HEK293T (cell line): ENCODE data around the gene OOSP1.

Experiments
- CTCF ChIA-PET: fragments of 350-600 bp; formaldehyde crosslinking; extraction: SDS; loops from one replicate; lab custom pipeline; 2021; ENCODE audit warnings: antibody characterized with exemption, inconsistent platforms; lab: Yijun Ruan, JAX
- POLR2A ChIA-PET: fragments of 350-600 bp; formaldehyde crosslinking; extraction: SDS; loops from one replicate; lab custom pipeline; 2020; ENCODE audit warnings: antibody characterized with exemption, inconsistent platforms; lab: Yijun Ruan, JAX
- DNase-seq: peaks from one replicate; pipeline ENCODE4 v3.0.0; 2012; ENCODE audit warnings: mixed read lengths; ENCODE audit errors: extremely low spot score
- ARNT ChIP-seq: fragments of 450-650 bp; IDR thresholded peaks from 2 replicates; pipeline ENCODE4 v1.6.1; 2017; ENCODE audit warnings: mild to moderate bottlenecking
- BHLHE40 ChIP-seq: fragments of 450-650 bp; IDR thresholded peaks from 2 replicates; pipeline ENCODE4 v1.6.1; 2016; ENCODE audit warnings: mild to moderate bottlenecking, moderate library complexity, borderline replicate concordance
- CTBP1 ChIP-seq: fragments of 450-650 bp; IDR thresholded peaks from 2 replicates; pipeline ENCODE4 v1.6.1; 2016; ENCODE audit warnings: borderline replicate concordance
- ELF4 ChIP-seq: fragments of 450-650 bp; IDR thresholded peaks from 2 replicates; pipeline ENCODE4 v1.6.1; 2017; ENCODE audit warnings: antibody characterized with exemption
- FOXA1 ChIP-seq: fragments of 450-650 bp; IDR thresholded peaks from 2 replicates; pipeline ENCODE4 v1.6.1; 2016; ENCODE audit warnings: mild to moderate bottlenecking
- FOXK2 ChIP-seq: fragments of 450-650 bp; IDR thresholded peaks from 2 replicates; pipeline ENCODE4 v1.6.1; 2016; ENCODE audit warnings: mild to moderate bottlenecking
- FOXM1 ChIP-seq: fragments of 450-650 bp; IDR thresholded peaks from 2 replicates; pipeline ENCODE4 v1.6.1; 2017; ENCODE audit warnings: mild to moderate bottlenecking, borderline replicate concordance
- HDGF ChIP-seq: fragments of 450-650 bp; IDR thresholded peaks from 2 replicates; pipeline ENCODE4 v1.6.1; 2017; ENCODE audit warnings: antibody characterized with exemption, borderline replicate concordance
- L3MBTL2 ChIP-seq: fragments of 450-650 bp; conservative IDR thresholded peaks from 2 replicates; pipeline ENCODE4 v1.6.1; 2016; ENCODE audit warnings: mild to moderate bottlenecking
- LEF1 ChIP-seq: fragments of 450-650 bp; IDR thresholded peaks from 2 replicates; pipeline ENCODE4 v1.6.1; 2017; ENCODE audit warnings: mild to moderate bottlenecking, borderline replicate concordance
- NFRKB ChIP-seq: fragments of 450-650 bp; IDR thresholded peaks from 2 replicates; pipeline ENCODE4 v1.6.1; 2016; ENCODE audit warnings: mild to moderate bottlenecking, moderate library complexity
- SP1 ChIP-seq: fragments of 450-650 bp; IDR thresholded peaks from 2 replicates; pipeline ENCODE4 v1.6.1; 2017
- SUZ12 ChIP-seq: fragments of 450-650 bp; IDR thresholded peaks from 2 replicates; pipeline ENCODE4 v1.6.1; 2016; ENCODE audit warnings: mild to moderate bottlenecking
- TARDBP ChIP-seq: fragments of 450-650 bp; IDR thresholded peaks from 2 replicates; pipeline ENCODE4 v1.6.1; 2016
- ZNF384 ChIP-seq: fragments of 450-650 bp; IDR thresholded peaks from 2 replicates; pipeline ENCODE4 v1.6.1; 2016
- TF ChIP-seq, protein P1 (sequence below): fragments of 450-650 bp; IDR thresholded peaks from 2 replicates; pipeline ENCODE4 v1.6.1; 2016

Gene OOSP1

DNA sequence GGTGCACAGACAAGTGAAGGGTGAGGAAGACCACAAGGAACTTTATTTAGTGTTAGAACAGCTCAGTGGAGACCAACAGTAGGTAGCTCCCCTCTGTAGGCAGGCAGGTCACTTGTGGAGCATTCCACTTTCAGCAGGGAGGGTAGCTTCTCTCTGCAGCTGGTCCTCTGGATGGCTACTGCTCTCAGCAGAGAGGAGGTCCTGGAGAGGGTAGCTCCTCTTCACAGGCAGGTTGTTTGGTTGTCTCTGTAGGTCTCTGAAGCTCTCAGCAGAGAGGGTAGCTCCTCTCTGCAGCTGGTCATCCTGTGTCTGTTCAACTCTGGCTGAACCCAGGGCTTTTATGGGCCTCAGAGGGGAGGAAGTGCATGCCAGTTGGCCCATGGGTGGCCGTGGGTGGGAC is 6.5 kb upstream of the OOSP1 start:
- POLR2A ChIA-PET, result no interaction called here
- TF ChIP-seq SUZ12 (no peak), ZNF384 (no peak), FOXK2 (no peak), HDGF (no peak), FOXM1 (no peak)
- TF ChIP-seq, protein P1, sequence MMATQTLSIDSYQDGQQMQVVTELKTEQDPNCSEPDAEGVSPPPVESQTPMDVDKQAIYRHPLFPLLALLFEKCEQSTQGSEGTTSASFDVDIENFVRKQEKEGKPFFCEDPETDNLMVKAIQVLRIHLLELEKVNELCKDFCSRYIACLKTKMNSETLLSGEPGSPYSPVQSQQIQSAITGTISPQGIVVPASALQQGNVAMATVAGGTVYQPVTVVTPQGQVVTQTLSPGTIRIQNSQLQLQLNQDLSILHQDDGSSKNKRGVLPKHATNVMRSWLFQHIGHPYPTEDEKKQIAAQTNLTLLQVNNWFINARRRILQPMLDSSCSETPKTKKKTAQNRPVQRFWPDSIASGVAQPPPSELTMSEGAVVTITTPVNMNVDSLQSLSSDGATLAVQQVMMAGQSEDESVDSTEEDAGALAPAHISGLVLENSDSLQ, result no peak
- CTCF ChIA-PET, result interaction anchor here (1.9 kb wide), 1 partner anchor 12 kb away, joined by 8 read pairs; no protein-coding TSS in a partner anchor
- no peak for DNase-seq

DNA sequence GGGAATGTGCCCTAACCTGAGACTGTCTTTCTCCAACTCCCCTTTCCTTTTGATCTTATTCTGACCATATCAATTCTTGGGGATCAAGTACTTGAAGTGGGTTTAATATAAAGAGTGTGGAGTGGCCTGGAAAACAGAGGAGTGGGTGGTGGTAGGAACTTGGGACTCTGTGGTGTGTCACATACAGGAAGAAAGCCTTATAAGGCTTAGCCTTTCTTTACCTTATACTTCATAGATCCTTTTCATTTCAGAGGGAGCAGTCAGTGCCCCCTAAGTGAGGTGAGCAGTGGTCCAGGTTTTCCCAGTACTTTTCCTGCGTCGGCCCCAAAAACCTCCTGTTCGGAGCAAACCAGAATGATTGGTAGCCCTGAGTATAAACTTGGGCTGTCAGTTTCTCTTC is 486 bp downstream of the OOSP1 start:
- TF ChIP-seq FOXK2 (no peak), BHLHE40 (no peak), L3MBTL2 (no peak), FOXM1 (no peak), LEF1 (no peak), FOXA1 (no peak), SUZ12 (no peak), SP1 (no peak), ARNT (no peak), ELF4 (no peak), NFRKB (no peak), HDGF (no peak), ZNF384 (no peak)
- TF ChIP-seq, protein P1, result no peak
- CTCF ChIA-PET, result no interaction called here
- DNase-seq, result no peak
- POLR2A ChIA-PET, result no interaction called here

DNA sequence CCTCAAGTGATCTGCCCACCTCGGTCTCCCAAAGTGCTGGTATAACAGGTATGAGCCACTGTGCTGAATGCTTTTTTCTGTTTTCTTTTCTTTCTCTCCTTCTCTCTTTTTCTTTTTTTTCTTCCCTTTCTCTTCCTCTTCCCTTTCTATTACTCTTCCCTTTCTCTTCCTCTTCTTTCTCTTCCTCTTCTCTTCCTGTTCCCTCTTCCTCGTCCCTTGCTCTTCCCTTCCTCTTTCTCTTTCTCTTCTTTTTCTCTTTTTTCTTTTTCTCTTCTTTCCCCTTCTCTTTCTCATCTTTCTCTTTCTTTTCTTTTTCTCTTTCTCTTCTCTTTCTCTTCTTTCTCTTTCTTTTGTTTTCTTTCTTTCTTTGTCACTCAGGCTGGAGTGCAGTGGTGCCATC is 1.2 kb downstream of the OOSP1 start:
- TF ChIP-seq SUZ12 (no peak), SP1 (no peak), FOXK2 (no peak), CTBP1 (no peak), FOXM1 (no peak), ARNT (no peak), ZNF384 (no peak), BHLHE40 (no peak), TARDBP (no peak), L3MBTL2 (no peak)
- TF ChIP-seq, protein P1, result no peak
- POLR2A ChIA-PET, result no interaction called here
- no peak for DNase-seq
- CTCF ChIA-PET, result no interaction called here

DNA sequence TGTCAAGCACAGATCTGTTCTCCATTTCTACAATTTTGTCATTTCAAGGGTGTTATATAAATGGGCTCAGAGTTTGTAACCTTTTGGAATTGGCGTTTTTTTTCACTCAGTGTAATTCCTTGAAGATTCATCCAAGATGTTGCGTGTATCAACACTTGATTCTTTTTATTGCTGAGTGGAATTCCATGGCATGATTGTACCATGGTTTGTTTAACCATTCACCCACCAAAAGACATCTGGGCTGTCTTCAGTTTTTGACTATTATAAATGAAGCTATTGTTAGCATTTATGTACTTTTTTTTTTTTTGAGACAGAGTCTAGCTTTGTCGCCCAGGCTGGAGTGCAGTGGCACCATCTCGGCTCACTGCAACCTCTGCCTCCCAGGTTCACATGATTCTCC is 2.9 kb downstream of the OOSP1 start:
- no peak for TF ChIP-seq HDGF
- ChIA-PET POLR2A (no interaction called here), CTCF (no interaction called here)
- DNase-seq, result no peak

DNA sequence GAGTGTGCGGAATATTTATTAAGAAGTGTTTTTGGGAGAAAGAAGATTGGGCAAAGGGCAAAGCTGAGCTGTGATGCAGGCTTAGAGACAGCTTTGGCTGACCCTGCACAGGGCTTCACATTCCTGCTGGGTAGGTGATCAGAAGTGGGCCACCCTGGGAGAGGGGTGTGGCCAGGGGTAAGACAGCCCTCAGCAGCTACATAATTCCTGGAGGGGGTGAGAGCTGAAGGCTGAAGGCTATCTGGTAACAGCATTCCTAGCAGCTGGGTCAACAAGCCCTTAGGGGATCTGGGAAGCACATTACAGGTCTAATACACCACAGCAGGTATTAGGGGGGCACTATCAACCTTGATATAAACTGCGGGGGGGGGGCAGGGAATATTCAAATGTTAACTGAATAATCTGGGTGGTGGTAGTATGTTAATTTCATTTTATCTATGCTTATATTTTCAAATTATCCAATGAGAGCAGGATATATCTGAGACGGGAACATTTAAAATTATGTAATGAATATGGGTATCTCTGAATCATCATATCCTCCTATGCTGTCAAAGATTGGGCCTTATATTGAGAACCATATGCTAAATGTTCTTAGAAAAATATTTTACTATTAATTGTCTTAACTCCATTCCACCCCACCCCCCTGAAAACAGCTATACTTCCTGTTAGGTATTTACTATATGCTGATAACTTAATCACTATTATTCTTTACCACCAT is 5.9 kb downstream of the OOSP1 start:
- DNase-seq, result no peak
- no peak for TF ChIP-seq CTBP1
- no peak for TF ChIP-seq LEF1
- no peak for TF ChIP-seq FOXA1
- TF ChIP-seq, protein P1, result no peak
- TF ChIP-seq ARNT, result no peak
- TF ChIP-seq SUZ12, result no peak
- no peak for TF ChIP-seq L3MBTL2
- TF ChIP-seq TARDBP, result no peak
- TF ChIP-seq HDGF, result no peak
- TF ChIP-seq FOXK2, result no peak
- CTCF ChIA-PET, result no interaction called here
- POLR2A ChIA-PET, result no interaction called here

DNA sequence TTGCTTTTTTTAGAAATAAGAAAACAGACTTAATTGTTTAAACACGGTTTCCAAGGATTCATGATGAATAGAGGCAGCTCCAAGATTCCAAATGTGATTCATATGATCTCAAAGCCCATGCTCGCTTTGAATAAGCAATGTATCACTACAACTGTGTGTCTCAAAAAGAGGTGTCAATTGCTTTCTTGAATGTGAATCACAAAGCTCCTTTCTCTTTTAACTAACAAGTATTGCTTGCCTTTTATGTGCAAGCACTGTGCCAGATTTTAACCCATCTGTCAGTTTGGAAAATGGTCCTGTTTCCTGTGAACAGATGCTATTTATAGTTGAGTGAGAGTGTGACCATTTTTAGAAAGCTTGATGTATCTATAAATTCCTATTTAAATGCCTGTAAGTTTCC is 6.5 kb downstream of the OOSP1 start:
- CTCF ChIA-PET, result no interaction called here
- TF ChIP-seq BHLHE40 (no peak), LEF1 (no peak), ZNF384 (no peak), ARNT (no peak), FOXA1 (no peak), CTBP1 (no peak), FOXK2 (no peak), L3MBTL2 (no peak), FOXM1 (no peak), TARDBP (no peak)
- TF ChIP-seq, protein P1, result no peak
- no peak for DNase-seq
- POLR2A ChIA-PET, result no interaction called here
